Hepatic stellate cell (primary cell): Measurements from ENCODE around the gene RNF212.

Source experiments
- DNase-seq: peaks from one replicate; pipeline ENCODE4 v3.0.0; 2011; ENCODE audit warnings: low spot score

The RNF212 gene

DNA sequence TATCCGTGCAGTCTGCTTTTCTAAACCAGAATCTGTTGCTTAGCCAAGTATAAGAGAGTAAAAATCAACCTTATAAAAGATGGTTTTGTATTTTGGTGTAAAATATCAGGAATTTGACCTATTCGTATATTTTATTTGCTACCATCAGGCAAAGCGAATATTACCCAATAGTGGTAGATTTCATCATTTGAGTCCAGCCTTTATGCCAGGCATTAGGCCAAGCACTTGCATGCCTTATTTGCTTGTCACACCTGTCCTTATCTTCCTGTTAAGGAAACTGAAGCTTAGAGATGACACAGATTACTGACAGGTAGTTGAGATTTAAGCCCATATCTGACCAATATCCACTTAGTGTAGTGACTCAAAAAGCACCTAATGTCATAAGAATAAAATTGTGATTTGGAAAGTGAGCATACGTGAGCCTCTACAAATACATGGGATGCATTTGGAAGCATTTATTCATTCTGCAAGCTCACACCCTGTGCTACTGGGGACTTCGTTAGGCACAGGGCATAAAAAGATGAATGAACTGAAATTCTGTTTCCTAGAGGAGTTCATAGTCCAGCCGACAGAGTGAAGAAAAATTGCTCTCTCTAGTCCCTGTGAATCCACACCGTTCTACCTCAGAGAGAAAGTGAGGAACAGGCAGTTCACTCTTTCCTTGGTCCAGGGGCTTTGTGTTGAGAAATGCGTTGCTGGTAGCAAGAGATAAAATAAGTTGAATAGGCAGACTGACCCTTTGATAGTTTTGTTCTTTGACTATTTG is 2.3 kb upstream of the RNF212 start:
- no peak for DNase-seq

DNA sequence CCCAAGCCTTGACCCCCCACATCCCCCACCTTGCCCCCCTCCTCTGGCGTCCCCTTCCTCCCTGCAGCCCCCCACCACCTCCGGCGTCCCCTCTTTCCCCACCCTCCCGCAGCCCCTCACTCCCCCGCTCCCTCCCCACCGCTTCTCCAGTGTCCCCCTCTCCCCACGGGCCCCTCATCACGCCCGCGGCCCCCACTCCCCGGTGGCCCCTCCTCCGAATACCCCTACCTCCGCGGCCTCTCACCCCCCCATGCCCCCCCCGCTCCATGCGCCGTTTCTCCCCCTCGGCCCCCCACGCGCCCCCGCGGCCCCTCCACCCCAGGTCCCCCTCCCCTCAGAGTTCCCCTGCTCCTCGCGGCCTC is 562 bp downstream of the RNF212 start:
- no peak for DNase-seq

DNA sequence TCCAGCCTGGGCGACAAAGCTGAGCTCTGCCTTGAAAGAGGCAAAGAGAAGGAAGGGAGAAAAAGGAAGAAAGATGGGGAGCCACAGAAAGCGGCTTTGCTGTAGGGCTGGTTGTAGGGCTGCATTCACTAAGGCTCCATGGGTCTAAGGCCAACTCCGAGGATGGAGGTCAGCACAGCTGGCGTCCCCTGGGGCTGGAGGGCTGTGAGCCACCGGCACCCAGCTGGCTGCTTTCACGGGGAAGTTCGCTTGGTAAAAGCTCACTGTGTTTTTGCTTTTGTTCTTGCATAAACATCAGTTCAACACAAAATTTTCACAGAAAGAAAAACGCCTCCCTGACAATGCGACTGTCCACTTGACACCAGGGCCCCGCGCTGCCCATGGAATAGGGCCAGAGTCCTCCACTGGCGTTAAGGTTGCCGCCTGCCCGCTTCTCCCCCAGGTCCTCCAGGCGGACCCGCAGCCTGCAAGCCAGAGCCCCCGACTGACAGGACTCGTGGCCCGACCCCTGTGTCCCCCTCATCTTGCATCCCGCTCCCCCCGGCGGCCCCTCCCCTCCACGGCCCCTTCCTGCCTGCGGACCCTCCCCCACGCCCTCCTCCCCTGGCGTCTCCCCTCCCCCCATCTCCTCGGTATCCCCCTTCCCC is 1.1 kb downstream of the RNF212 start:
- no peak for DNase-seq

GRCh38 chr4:1111259-1111809 is 2.0 kb downstream of the RNF212 start:
- DNase-seq = no peak

DNA sequence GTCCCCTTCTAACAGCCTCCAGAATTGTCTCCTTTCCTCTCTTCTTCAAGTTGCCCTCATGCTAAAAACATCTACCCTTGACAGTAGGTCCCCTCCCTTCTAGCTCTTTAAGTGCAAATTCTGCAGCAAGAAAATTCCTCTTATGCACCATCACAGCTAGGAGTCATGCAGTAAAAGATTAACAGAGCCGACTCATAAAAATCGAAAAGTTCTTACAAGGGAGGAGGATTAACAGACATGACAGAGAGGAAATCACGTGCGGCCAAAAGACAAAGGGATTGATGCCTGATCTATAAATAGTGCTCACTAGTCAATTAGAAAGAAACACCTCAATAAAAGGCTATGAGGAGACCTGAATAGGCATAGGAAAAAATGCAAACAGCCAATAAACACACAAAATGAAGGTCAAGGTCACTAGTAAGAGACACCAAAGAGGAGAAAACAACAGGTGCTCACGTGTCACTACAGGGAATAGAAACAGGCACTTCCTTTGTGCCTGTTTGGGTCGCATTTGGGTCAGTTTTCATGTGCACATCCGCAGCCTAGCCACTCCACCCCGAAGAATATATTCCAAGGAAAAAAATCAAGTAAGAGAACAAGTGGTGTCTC is 3.4 kb downstream of the RNF212 start:
- DNase-seq = no peak

GRCh38 chr4:1109333-1109732 is 4.0 kb downstream of the RNF212 start:
- no peak for DNase-seq

GRCh38 chr4:1105662-1106061 is 7.7 kb downstream of the RNF212 start:
- no peak for DNase-seq

- DNase-seq = no peak
Observed at GRCh38 chr4:1105067-1105466, 8.3 kb downstream of the RNF212 start.

DNA sequence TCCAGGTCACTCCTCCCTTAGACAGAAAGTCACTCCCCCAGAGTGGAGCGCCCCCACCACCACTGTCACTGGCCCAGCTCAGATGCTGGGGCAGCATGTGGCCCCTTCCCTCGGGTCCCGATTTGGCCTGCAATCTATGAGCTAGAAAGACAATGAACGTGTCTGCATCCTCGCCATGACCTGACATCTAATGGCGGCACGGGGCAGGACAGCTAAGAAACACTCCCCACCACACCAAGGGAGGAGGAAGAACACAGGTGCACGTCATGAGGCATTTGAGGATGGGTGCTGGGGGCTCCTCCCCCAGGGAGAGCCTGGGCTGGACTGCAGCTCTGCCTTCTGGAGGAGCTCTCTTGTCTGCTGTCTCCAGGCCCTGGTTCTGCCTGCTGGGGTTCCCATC is 8.7 kb downstream of the RNF212 start:
- no peak for DNase-seq

- DNase-seq = no peak
Observed at GRCh38 chr4:1099684-1100335, 13.6 kb downstream of the RNF212 start.

- DNase-seq = no peak
Observed at GRCh38 chr4:1099270-1099669, 14.1 kb downstream of the RNF212 start.

DNA sequence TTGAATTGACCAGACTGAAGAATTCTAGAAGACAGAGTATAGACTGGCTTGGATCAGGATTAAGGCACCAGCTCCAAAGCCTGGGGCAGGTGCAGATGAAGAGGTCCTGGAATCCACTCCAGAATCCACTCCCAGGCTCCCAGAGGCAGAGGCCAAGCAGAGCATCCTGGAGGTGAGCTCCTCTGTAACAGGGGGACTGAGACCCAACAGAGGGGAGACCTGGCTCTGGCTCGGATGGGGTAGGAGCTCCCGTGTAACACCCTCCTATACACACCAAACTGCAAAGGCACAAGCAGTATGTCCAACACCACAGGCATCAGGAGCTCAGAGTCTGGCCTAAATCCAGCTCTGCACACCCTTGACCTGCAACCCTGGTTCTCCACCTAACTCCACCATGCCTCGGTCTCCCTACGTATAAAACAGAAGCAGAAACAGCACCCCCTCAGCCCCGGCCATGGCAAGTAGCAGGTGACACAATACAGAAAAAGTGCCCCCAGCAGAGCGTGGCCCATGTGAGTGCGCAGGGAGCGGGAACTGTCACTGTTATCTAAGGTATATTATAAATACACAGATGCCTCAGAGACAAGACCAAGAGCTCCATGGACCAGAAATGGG is 14.9 kb downstream of the RNF212 start:
- no peak for DNase-seq

- DNase-seq = no peak
Observed at GRCh38 chr4:1097553-1097952, 15.8 kb downstream of the RNF212 start.

DNA sequence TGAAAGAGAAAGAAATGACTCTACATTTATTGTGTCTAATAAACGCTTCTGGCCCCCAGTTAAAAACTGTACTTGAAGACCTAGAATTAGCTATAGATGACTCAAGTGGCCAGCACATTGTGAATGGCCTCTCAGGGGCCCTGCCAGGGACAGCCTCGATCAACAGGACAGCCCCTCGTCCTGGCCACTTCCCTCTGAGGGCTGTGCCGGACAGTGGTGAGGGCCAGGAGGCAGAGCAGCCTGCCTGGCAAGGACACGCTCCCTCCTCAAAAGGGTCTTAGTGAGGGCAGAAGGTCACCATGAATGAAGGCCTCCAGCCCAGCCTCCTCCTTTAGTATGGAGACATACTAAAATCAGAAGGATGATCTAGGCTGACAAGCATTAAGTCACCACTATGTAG is 16.5 kb downstream of the RNF212 start:
- no peak for DNase-seq

- DNase-seq = no peak
Observed at GRCh38 chr4:1094336-1094690, 19.1 kb downstream of the RNF212 start.

DNA sequence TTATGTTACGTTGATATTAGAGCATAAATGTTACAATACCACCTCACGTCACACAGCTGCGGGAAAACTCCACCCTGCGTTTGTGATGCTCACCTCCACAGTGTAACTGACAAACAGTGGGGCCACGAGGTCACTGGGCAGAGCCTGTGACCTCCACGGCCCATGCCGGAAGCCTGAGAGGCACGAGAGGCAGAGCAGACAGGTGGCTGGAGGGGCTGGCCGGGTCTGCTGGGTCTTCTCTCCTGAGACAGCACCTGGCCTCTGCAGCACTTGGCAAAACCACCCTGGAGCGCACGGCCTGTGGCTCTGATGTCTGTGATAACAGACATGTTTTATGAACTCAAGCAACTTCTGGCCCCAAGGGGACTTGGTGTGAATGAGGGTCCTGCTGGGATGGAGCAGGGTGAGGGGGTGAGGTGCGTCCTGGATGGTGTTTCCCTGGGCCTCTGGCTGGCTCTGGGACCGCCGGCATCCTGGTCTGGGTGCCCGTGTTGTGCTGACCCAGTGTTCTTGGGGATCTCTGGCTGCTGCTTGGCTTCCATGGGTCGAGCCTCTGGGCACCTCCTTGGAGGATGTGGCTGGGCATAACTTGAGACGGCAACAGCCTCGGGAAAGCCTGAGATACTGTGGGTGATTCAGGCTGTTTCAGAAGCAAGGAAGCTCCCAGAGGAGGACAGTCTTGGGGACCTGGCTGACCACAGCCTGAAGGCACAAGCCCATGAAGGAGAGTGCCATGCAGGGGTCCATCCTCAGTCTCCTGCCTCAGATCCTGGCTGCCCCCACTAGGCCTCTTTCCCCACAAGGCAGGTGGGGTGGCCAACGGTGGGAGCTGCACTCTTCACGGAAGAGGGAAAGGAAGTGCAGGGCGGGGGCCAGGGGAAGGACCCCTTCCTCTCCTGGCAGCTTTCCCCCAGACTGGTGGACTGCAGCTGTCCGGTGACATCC is 19.7 kb downstream of the RNF212 start:
- no peak for DNase-seq

- no peak for DNase-seq
Observed at GRCh38 chr4:1092983-1093361, 20.4 kb downstream of the RNF212 start.

- DNase-seq = no peak
Observed at GRCh38 chr4:1092026-1092982, 21.1 kb downstream of the RNF212 start.

- DNase-seq = no peak
Observed at GRCh38 chr4:1091561-1091995, 21.8 kb downstream of the RNF212 start.
